HG03175 (cell line): Measurements from ENCODE around the gene TMEM236.
A peak's percentile ranks its signal among the peaks of the same experiment; 100 is the strongest.

Experiments
- ATAC-seq: cut with Tn5 transposase; IDR thresholded peaks from one replicate; pipeline ENCODE4 v1.9.1; 2021; ENCODE audit warnings: mild to moderate bottlenecking, moderate library complexity; ENCODE audit not compliant: unreplicated experiment

Gene TMEM236

GRCh38 chr10:17740668-17741067 is 11.3 kb upstream of the TMEM236 start:
- ATAC-seq = no peak

- ATAC-seq = peak; percentile 52
Observed at GRCh38 chr10:17742918-17743317, 9.1 kb upstream of the TMEM236 start.

- no peak for ATAC-seq
Observed at GRCh38 chr10:17743437-17743836, 8.6 kb upstream of the TMEM236 start.

- ATAC-seq = no peak
Observed at GRCh38 chr10:17744341-17744861, 7.6 kb upstream of the TMEM236 start.

GRCh38 chr10:17747883-17748550 is 4.0 kb upstream of the TMEM236 start:
- no peak for ATAC-seq

GRCh38 chr10:17749890-17750289 is 2.1 kb upstream of the TMEM236 start:
- ATAC-seq = no peak

GRCh38 chr10:17756557-17757217 is 4.7 kb downstream of the TMEM236 start:
- peak; percentile 97 for ATAC-seq

- no peak for ATAC-seq
Observed at GRCh38 chr10:17758200-17758599, 6.2 kb downstream of the TMEM236 start.

- no peak for ATAC-seq
Observed at GRCh38 chr10:17758896-17759295, 6.9 kb downstream of the TMEM236 start.

GRCh38 chr10:17764142-17764541 is 12.1 kb downstream of the TMEM236 start:
- no peak for ATAC-seq

- no peak for ATAC-seq
Observed at GRCh38 chr10:17765602-17766001, 13.6 kb downstream of the TMEM236 start.

- ATAC-seq = no peak
Observed at GRCh38 chr10:17766731-17767130, 14.7 kb downstream of the TMEM236 start.

GRCh38 chr10:17768496-17768895 is 16.5 kb downstream of the TMEM236 start:
- ATAC-seq = no peak

- ATAC-seq = no peak
Observed at GRCh38 chr10:17768957-17769356, 17.0 kb downstream of the TMEM236 start.

- no peak for ATAC-seq
Observed at GRCh38 chr10:17771017-17771416, 19.0 kb downstream of the TMEM236 start.

- ATAC-seq = no peak
Observed at GRCh38 chr10:17779784-17780183, 27.8 kb downstream of the TMEM236 start.

- no peak for ATAC-seq
Observed at GRCh38 chr10:17780727-17781126, 28.7 kb downstream of the TMEM236 start.

- ATAC-seq = no peak
Observed at GRCh38 chr10:17781856-17782255, 29.9 kb downstream of the TMEM236 start.

- ATAC-seq = no peak
Observed at GRCh38 chr10:17782921-17783665, 31.1 kb downstream of the TMEM236 start.

- ATAC-seq = no peak
Observed at GRCh38 chr10:17783751-17784150, 31.8 kb downstream of the TMEM236 start.

- ATAC-seq = no peak
Observed at GRCh38 chr10:17784688-17785087, 32.7 kb downstream of the TMEM236 start.
